Stimulated activated naive CD4-positive, alpha-beta T cell treated with Interleukin-2 at 50 U/mL for 16 hours (primary cell): ENCODE data around the gene TRPM3.

Source experiments
- DNase-seq: peaks from one replicate; lab custom pipeline; 2025; lab: John Stamatoyannopoulos, UW

The TRPM3 gene

GRCh38 chr9:70887826-70888225, 233.6 kb downstream of the TRPM3 start:
- no peak for DNase-seq

- no peak for DNase-seq
Observed at GRCh38 chr9:70883963-70884793, 237.2 kb downstream of the TRPM3 start.

GRCh38 chr9:70883056-70883455, 238.4 kb downstream of the TRPM3 start:
- DNase-seq = no peak

- DNase-seq = no peak
Observed at GRCh38 chr9:70881333-70881732, 240.1 kb downstream of the TRPM3 start.

GRCh38 chr9:70880535-70880934, 240.9 kb downstream of the TRPM3 start:
- DNase-seq = no peak

- no peak for DNase-seq
Observed at GRCh38 chr9:70878576-70878975, 242.8 kb downstream of the TRPM3 start.

- no peak for DNase-seq
Observed at GRCh38 chr9:70874451-70874850, 247.0 kb downstream of the TRPM3 start.

- DNase-seq = no peak
Observed at GRCh38 chr9:70873506-70873905, 247.9 kb downstream of the TRPM3 start.

GRCh38 chr9:70868661-70869652, 252.5 kb downstream of the TRPM3 start:
- DNase-seq = no peak

- no peak for DNase-seq
Observed at GRCh38 chr9:70868041-70868440, 253.4 kb downstream of the TRPM3 start.

- no peak for DNase-seq
Observed at GRCh38 chr9:70865471-70865870, 255.9 kb downstream of the TRPM3 start.

GRCh38 chr9:70861797-70862196, 259.6 kb downstream of the TRPM3 start:
- no peak for DNase-seq

- no peak for DNase-seq
Observed at GRCh38 chr9:70861376-70861775, 260.0 kb downstream of the TRPM3 start.

- no peak for DNase-seq
Observed at GRCh38 chr9:70859694-70860093, 261.7 kb downstream of the TRPM3 start.

- no peak for DNase-seq
Observed at GRCh38 chr9:70856411-70856810, 265.0 kb downstream of the TRPM3 start.

- DNase-seq = no peak
Observed at GRCh38 chr9:70852711-70853240, 268.6 kb downstream of the TRPM3 start.

- DNase-seq = no peak
Observed at GRCh38 chr9:70840266-70840665, 281.2 kb downstream of the TRPM3 start.

- no peak for DNase-seq
Observed at GRCh38 chr9:70835323-70835722, 286.1 kb downstream of the TRPM3 start.

GRCh38 chr9:70832492-70832891, 288.9 kb downstream of the TRPM3 start:
- no peak for DNase-seq

GRCh38 chr9:70830618-70831017, 290.8 kb downstream of the TRPM3 start:
- no peak for DNase-seq

GRCh38 chr9:70829591-70830265, 291.7 kb downstream of the TRPM3 start:
- no peak for DNase-seq

- DNase-seq = no peak
Observed at GRCh38 chr9:70826562-70826961, 294.9 kb downstream of the TRPM3 start.
